CD4-positive, alpha-beta T cell (primary cell): ENCODE results near the gene ERMARD. TPM values are rescaled to one million over a fixed set of nuclear protein-coding genes. Genes with fewer than 3 reads are reported as not detected.

Experiments
- ATAC-seq: fragments of 200-7000 bp; cut with Tn5 transposase; one replicate; pipeline ENCODE4 v1.10.0; 2022; ENCODE audit warnings: mild to moderate bottlenecking; ENCODE audit not compliant: poor library complexity
- CTCF ChIA-PET: fragments of 350-600 bp; sonication (Branson Sonifier 250); formaldehyde crosslinking; loops from one replicate; lab custom pipeline; 2021; ENCODE audit warnings: antibody characterized with exemption, inconsistent platforms; lab: Charles Lee
- POLR2A ChIA-PET: fragments of 350-600 bp; sonication (Branson Sonifier 250); formaldehyde crosslinking; loops from one replicate; lab custom pipeline; 2021; ENCODE audit warnings: antibody characterized with exemption, inconsistent platforms; lab: Charles Lee
- DNase-seq, 14 experiments: peaks; one replicate each; pipeline ENCODE4 v3.0.0-alpha.2; 2013 to 2020; ENCODE audit warnings: mixed read lengths in 2 of 14
- H3K27ac ChIP-seq, 2 donors: one replicate each; pipeline versions ENCODE4 v1.5.1 to v1.7.0; 2013; ENCODE audit warnings: low read length in 2 of 2, low read depth in 1 of 2, mild to moderate bottlenecking in 1 of 2
- H3K27me3 ChIP-seq, 2 experiments: 1 replicate in 1 of 2; 2 replicates in 1 of 2; pipeline versions ENCODE4 v1.6.1 to v1.7.0; 2013; ENCODE audit warnings: low read length in 2 of 2, control low read depth in 1 of 2, mild to moderate bottlenecking in 1 of 2, moderate library complexity in 1 of 2; ENCODE audit not compliant: insufficient read depth in 2 of 2, control insufficient read depth in 1 of 2
- H3K36me3 ChIP-seq: one replicate; pipeline ENCODE4 v1.6.1; 2013; ENCODE audit warnings: low read length, control low read depth; ENCODE audit not compliant: insufficient read depth
- H3K4me1 ChIP-seq: one replicate; pipeline ENCODE4 v1.6.1; 2013; ENCODE audit warnings: low read length, control low read depth; ENCODE audit not compliant: insufficient read depth
- H3K4me3 ChIP-seq: one replicate; pipeline ENCODE4 v1.5.1; 2013; ENCODE audit warnings: mild to moderate bottlenecking, low read length, moderate library complexity
- H3K9me3 ChIP-seq, 2 experiments: 1 replicate in 1 of 2; 2 replicates in 1 of 2; pipeline versions ENCODE4 v1.6.1 to v1.7.0; 2013; ENCODE audit warnings: low read length in 2 of 2, mild to moderate bottlenecking in 2 of 2, control low read depth in 1 of 2, moderate library complexity in 1 of 2; ENCODE audit not compliant: control insufficient read depth in 1 of 2, insufficient read depth in 1 of 2
- H3K27ac Mint-ChIP-seq: one replicate; pipeline ENCODE4 v1.8.0; 2020; ENCODE audit warnings: mixed read lengths
- H3K27me3 Mint-ChIP-seq: one replicate; pipeline ENCODE4 v1.8.0; 2021; ENCODE audit warnings: mixed read lengths
- H3K36me3 Mint-ChIP-seq: one replicate; pipeline ENCODE4 v1.8.0; 2021; ENCODE audit warnings: low read depth, mixed read lengths
- H3K4me1 Mint-ChIP-seq: one replicate; pipeline ENCODE4 v1.8.0; 2021; ENCODE audit warnings: low read depth, mixed read lengths
- H3K4me3 Mint-ChIP-seq: one replicate; pipeline ENCODE4 v1.8.0; 2020; ENCODE audit warnings: mild to moderate bottlenecking, mixed read lengths
- H3K9me3 Mint-ChIP-seq: one replicate; pipeline ENCODE4 v1.8.0; 2020; ENCODE audit warnings: mixed read lengths
- intact Hi-C, 2 experiments: fragments of 100-400 bp; cut with DNase I in 1 of 2; cut with micrococcal nuclease in 1 of 2; formaldehyde crosslinking; loops; one replicate each; pipeline versions ENCODE4 v1.15.1 to v1.9.0; 2023 to 2025; cut with DNase I, micrococcal nuclease
- total RNA-seq, 174 experiments: library from RNA in 2 of 174; stranded (reverse) in 2 of 174; gene quantifications; one replicate each; pipeline ENCODE4 v1.2.3 and lab custom pipeline; 2021 to 2026
- TF ChIP-seq, protein P1 (sequence below): fragments of 200-600 bp; IDR thresholded peaks from one replicate; pipeline ENCODE4 v1.8.0; 2022; ENCODE audit warnings: antibody characterized with exemption, mild to moderate bottlenecking

Gene ERMARD
- total RNA-seq, 2 experiments from 2014 or later: 24.2 to 26.2 TPM

DNA sequence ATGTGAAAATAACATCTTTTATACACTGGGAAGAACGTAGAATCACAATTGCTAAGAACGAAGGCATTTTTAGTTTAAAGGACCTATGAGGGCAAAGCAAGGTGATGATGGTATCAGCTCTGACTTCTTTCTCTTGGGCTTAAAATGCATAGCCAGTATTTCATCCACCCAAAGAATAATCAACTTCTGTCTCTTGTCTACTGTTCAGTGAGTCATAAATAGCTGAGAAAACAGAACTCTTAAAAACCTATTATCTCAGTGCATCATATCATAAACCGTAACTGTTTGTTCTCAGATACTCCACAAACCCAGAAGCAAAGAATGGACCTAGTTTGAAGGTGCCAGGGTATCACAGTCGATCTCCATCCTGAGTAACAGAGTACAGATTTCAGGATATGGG is 32.3 kb upstream of the ERMARD start:
- peaks cover 31% of the 10 kb centered on the region for H3K36me3 ChIP-seq
- no peaks in the 10 kb centered on the region for H3K9me3 Mint-ChIP-seq
- H3K4me1 ChIP-seq: peaks cover 10% of the 10 kb centered on the region
- H3K4me3 ChIP-seq: no peak overlapping the region
- TF ChIP-seq, protein P1, sequence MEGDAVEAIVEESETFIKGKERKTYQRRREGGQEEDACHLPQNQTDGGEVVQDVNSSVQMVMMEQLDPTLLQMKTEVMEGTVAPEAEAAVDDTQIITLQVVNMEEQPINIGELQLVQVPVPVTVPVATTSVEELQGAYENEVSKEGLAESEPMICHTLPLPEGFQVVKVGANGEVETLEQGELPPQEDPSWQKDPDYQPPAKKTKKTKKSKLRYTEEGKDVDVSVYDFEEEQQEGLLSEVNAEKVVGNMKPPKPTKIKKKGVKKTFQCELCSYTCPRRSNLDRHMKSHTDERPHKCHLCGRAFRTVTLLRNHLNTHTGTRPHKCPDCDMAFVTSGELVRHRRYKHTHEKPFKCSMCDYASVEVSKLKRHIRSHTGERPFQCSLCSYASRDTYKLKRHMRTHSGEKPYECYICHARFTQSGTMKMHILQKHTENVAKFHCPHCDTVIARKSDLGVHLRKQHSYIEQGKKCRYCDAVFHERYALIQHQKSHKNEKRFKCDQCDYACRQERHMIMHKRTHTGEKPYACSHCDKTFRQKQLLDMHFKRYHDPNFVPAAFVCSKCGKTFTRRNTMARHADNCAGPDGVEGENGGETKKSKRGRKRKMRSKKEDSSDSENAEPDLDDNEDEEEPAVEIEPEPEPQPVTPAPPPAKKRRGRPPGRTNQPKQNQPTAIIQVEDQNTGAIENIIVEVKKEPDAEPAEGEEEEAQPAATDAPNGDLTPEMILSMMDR: no peak
- no peak for ATAC-seq
- H3K27me3 Mint-ChIP-seq: no peaks in the 10 kb centered on the region
- peaks cover 65% of the 10 kb centered on the region for H3K36me3 Mint-ChIP-seq
- intact Hi-C loops: no loop called here
- H3K27ac ChIP-seq: no peak overlapping the region
- CTCF ChIA-PET: interaction anchor here (1.5 to 4.2 kb wide), 2 partner anchors 10 to 71 kb away, joined by 6 to 29 read pairs; no protein-coding TSS in a partner anchor
- H3K27me3 ChIP-seq: no peaks in the 10 kb centered on the region
- H3K9me3 ChIP-seq: no peaks in the 10 kb centered on the region
- no peak for DNase-seq
- H3K27ac Mint-ChIP-seq: peak overlapping the region; percentile 94
- H3K4me3 Mint-ChIP-seq: no peak overlapping the region
- H3K4me1 Mint-ChIP-seq: peaks cover 48% of the 10 kb centered on the region
- POLR2A ChIA-PET: interaction anchor here (1.5 to 13.2 kb wide), 2 partner anchors 16 to 33 kb away, joined by 4 to 230 read pairs; partner anchors contain the start of genes C6orf120, DYNLT2, ERMARD and WDR27

DNA sequence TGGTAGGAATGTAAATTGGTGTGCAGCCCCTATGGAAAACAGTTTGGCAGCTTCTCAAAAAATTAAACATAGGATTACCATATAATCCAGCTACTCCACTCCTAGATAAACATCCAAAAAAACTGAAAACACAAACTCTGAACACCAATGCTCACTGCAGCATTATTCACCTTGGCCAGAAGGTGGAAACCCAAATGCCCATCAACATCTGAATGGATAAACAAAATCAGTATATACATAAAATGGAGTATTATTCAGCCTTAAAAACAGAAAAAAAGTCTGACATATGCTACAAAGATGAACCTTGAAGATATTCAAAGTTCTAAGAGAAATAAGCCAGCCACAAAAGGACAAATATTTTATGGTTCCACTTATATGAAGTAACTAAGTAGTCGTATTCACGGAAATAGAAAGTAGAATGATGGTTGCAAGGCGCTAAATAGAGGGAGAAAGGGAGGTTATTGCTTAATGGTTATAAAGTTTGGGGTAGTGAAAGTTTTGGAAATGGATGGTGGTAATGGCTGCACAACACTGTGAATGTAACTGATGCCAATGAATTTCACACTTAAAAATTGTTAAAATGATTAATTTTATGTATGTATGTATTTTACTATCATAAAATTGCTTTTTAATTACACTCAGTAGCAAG is 31.1 kb upstream of the ERMARD start:
- Histone ChIP-seq H3K9me3 (no peaks in the 10 kb centered on the region), H3K27me3 (no peaks in the 10 kb centered on the region), H3K36me3 (peaks cover 19% of the 10 kb centered on the region), H3K4me1 (peaks cover 16% of the 10 kb centered on the region), H3K27ac (no peak overlapping the region), H3K4me3 (no peak overlapping the region)
- ATAC-seq (no peak), DNase-seq (peak in 2 of 14 experiments; percentile 31 to 33)
- peaks cover 52% of the 10 kb centered on the region for H3K4me1 Mint-ChIP-seq
- H3K36me3 Mint-ChIP-seq: peaks cover 58% of the 10 kb centered on the region
- intact Hi-C loops: loop anchor here in 1 of 2 experiments (10.0 kb wide), 1 partner anchor 834 kb away; the partner anchor contains the start of genes PSMB1 and TBP
- no peaks in the 10 kb centered on the region for H3K9me3 Mint-ChIP-seq
- H3K27ac Mint-ChIP-seq: peak overlapping the region; percentile 94
- peak overlapping the region; percentile 69 for H3K4me3 Mint-ChIP-seq
- POLR2A ChIA-PET: interaction anchor here (1.5 to 13.2 kb wide), 3 partner anchors 8 to 31 kb away, joined by 4 to 230 read pairs (median 11); partner anchors contain the start of genes C6orf120, DYNLT2, ERMARD and WDR27
- CTCF ChIA-PET: interaction anchor here (0.9 to 4.2 kb wide), 3 partner anchors 11 to 70 kb away, joined by 3 to 29 read pairs (median 6); partner anchors contain the start of genes DYNLT2 and ERMARD
- H3K27me3 Mint-ChIP-seq: no peaks in the 10 kb centered on the region
- TF ChIP-seq, protein P1: no peak

DNA sequence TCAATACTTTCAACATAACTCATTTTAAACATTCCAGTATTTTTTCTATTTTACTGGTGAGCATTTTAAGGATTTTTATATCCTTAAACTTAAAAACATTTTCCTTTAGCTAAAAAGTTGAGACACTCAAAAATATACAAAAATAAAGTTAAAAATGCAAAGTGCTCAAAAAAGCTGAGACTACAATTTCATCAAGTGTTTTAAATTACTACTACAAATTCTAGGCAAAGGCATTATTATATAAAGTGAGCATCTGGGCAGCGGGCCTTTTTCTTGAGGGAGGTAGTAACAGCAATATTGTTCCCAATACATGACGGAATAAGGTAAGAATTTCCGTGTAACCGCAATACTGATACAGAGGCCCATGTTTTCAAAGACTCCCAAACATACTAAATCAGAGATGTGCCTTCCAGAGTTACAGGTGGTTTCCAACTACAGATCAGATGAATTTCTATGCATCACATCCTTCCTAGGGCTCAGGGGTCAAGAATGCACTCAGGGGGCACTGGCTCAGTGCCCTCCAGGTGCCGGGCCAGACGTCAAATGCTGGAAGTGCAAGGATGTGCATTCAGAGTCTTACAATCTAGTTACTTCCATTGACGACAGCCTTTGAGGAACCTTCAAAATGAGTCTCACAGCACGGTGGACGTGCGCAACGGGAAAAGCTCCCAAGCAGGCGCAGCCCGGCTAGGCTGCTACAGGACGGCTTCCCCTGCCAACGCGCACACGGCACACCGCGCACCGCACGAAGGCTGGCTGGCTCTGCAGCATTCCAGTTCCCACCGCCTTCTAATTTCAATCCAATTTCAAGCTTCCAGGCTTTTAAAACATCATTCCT is 28.8 kb upstream of the ERMARD start:
- TF ChIP-seq, protein P1: no peak
- H3K36me3 ChIP-seq: peaks cover 4% of the 10 kb centered on the region
- intact Hi-C loops: loop anchor here (1.0 to 10.0 kb wide), 4 partner anchors 20 to 832 kb away; partner anchors contain the start of genes C6orf120 (in 2 of the 2), WDR27 (in 2 of the 2), DYNLT2 (in 1 of the 2) and ERMARD (in 1 of the 2)
- peak overlapping the region; percentile 66 to 81 for H3K27ac ChIP-seq
- ChIA-PET POLR2A (interaction anchor here (0.7 to 13.2 kb wide), 15 partner anchors 9 to 862 kb away, joined by 3 to 230 read pairs (median 4); partner anchors contain the start of genes C6orf120, DYNLT2, ERMARD and PDCD2), CTCF (interaction anchor here (1.5 to 4.2 kb wide), 4 partner anchors 14 to 29 kb away, joined by 3 to 29 read pairs (median 5); partner anchors contain the start of genes C6orf120, DYNLT2, ERMARD and WDR27)
- H3K27ac Mint-ChIP-seq: peak overlapping the region; percentile 94
- peak overlapping the region; percentile 90 for H3K4me3 Mint-ChIP-seq
- no peaks in the 10 kb centered on the region for H3K9me3 Mint-ChIP-seq
- peaks cover 66% of the 10 kb centered on the region for H3K4me1 Mint-ChIP-seq
- peak overlapping the region; percentile 79 for H3K4me3 ChIP-seq
- peaks cover 44% of the 10 kb centered on the region for H3K36me3 Mint-ChIP-seq
- no peaks in the 10 kb centered on the region for H3K9me3 ChIP-seq
- H3K27me3 Mint-ChIP-seq: no peaks in the 10 kb centered on the region
- ATAC-seq: peak; percentile 49
- peak; percentile 16 to 74 (median 41) for DNase-seq
- H3K27me3 ChIP-seq: no peaks in the 10 kb centered on the region
- H3K4me1 ChIP-seq: peaks cover 19% of the 10 kb centered on the region
